T-helper 2 cell (primary cell): ENCODE results near the gene STK17A.
"Not testable (repeated sequence)": the region's sequence is repeated elsewhere in the genome, so short reads cannot be mapped to it uniquely, and the experiment has no call there.

Source experiments
- DNase-seq, 5 experiments: peaks; one replicate each; pipeline versions ENCODE4 v3.0.0 to v3.0.0-alpha.2; 2012 to 2022

The STK17A gene

DNA sequence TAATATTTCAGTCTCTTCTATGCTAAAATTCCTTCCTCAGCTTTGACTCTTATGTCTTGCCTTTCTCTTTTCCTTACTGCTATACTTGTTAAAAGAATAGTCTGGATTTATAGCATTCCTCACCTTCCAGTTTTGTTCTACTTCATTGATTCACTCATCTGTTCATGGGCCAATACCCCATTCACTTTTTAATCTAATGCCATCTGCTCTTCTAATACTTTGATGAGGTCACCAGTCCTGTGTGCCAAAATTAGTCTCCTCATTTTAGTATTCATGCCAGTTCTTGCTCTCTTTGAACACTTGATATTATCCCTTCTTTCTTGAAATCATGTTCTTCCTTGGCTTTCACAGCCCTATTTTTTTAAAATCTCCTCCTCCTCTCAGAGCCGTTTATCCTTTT, 19.3 kb downstream of the STK17A start:
- no peak for DNase-seq

GRCh38 chr7:43604251-43604650, 21.3 kb downstream of the STK17A start:
- no peak for DNase-seq

DNA sequence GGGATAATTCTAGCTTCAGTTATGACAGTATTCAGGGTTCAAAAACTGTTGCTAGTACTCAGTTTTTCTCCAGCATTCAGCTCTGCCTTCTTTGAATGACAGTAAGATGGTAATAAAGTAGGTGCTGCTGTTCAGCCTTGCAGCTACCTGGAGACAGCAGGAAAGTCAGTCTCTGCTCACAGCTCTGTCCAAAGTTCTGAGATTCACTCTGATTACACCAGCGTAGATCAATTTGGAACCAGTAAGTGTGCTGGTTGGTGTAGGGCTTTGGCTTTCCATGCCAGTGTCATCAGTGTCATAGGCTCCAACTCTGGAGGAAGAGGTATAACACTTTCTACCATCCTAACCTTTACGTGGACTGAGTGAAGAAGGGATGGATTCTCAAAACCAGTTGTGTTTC, 26.2 kb downstream of the STK17A start:
- no peak for DNase-seq

GRCh38 chr7:43612128-43612527, 29.2 kb downstream of the STK17A start:
- DNase-seq = no peak

DNA sequence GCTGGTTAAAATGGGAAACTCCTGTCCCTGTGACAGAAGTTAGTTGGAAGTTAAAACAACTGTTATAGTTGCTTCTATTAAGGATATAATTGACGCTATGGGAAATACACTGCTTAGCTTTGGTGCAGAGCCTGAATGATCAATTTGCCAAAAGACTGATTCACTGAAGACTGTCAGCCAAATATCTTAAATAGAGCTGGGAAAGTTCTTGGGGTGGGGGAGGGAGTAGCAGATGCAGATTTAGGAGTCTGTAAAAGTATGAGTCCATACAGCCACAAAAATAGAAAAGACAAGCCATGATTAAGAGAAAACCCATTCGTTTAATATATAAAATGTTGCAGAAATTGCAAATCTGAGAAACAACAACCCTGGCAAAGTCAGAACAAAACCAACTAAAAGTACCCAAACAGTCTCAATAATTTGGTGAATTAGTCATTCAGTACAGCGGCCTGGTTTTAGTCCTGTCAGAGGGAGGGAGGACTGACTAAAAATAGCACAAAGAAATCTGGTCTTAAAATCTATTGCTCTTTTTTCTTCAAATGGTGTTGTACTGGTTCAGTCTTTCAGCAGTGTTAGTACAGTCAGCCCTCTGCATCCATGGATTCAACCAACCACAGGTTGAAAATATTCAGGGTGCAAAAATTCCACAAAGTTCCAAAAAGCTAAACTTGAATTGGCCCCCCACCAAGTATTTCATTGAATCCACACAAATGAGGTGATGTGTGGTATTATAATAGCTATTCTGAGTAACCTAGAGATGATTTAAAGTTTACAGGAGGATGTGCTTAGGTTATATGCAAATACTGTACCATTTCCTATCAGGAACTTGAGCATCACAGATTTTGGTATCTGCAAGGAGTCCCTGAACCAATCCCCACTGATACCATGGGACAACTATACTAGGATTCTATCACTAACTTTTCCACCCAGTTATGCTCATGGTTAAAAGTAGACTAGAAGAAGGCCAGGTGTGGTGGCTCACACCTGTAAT, 30.0 kb downstream of the STK17A start:
- peak in 1 of 5 experiments; percentile 78 for DNase-seq

DNA sequence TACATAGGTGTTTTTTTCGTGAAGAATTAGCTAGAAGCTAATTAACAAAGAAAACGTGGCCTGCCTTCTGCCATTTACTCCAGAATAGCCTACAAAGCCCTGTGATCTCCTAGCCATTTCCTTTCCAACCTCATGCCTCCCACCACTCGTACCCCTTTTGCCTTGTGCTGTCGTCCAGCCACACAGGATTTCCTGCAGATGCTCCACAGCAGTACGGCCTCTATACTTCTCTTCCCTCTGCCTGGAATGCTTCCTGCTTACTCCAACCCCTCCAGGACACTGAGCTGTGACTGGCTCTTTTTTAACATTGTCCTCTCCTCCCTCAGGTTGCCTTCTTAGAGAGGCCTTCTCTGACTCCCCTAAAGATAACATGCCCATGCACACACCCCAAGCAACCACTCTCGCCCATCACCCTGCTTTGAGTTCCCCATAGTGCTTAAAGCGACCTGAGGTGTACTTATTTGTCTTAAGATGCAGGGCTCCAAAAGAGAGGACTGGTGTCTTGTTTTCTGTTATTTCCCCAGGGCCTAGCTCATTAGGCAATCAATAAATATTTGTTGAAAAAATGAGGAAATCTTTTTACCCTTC, 32.7 kb downstream of the STK17A start:
- DNase-seq = no peak

GRCh38 chr7:43616977-43617376, 34.1 kb downstream of the STK17A start:
- DNase-seq = no peak

DNA sequence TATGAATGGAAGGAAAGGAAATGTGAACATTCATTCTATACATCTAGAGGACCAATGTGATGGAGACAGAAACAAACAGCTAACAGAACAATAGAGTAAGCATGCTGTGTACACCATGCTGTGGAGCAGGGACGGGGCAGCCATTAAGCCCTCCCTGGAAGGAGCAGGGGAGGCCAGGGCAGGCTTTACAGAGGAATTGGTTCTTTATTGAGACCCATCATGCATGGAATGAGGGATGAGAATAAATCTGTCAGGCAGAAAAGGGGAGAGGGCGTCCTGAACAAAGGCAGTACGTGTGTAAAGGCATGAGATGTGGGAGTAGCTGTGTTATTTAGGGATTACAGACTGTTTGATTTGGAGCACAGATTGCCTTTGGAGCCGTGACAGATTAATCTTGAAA, 35.2 kb downstream of the STK17A start:
- no peak for DNase-seq

DNA sequence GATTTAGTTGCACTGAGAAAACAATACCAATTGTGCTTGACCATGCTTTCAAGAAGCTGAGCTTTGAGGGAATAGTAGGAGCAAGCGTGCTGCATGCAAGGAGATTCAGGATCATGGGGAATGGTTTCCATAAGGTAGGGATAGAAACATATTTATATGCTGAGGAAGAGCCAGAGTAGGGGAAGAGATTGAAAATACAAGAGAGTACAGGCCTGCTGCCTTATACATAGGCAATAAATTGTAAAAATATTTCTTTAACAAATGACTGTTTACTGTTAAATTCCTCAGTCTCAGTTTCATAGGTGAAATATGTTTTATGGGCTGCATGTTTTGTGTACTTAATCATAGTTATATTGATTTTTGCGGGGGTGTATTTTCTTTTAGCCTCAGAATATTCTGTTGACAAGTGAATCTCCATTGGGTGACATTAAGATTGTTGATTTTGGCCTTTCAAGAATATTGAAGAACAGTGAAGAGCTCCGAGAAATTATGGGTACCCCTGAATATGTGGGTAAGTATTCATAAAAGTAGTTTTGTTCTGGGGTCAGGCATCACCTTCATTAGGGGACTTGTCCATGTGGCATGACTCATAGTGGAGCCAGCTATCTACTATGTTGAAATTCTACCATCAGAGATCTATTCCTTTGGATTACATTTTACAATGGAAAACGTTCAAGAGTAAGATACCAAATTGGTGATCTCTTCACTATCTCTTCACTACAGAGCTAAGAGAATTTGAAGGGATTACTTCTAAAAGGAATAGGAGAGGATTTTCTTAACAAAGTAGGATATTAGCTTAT, 36.5 kb downstream of the STK17A start:
- DNase-seq = no peak

GRCh38 chr7:43621729-43622448, 39.0 kb downstream of the STK17A start:
- DNase-seq = peak in 1 of 5 experiments; percentile 43

DNA sequence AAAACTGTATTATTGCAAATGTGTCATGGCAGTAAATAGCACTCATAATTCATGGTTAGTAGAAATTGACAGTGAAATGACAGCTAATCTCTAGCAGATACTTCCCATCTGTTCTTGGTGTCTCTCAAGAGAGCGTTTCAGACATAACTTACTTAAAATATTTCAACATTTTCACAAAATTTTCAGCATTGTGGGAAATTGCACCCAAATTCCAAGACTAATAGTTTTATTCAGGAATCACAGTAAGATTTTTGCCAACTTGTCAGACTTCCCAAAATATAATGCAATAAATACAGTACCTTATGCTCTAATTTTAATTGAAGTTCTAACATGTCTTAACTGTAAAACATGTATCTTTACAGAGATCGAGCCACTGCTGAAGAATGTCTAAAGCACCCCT, 41.2 kb downstream of the STK17A start:
- no peak for DNase-seq

GRCh38 chr7:43625453-43625852, 42.5 kb downstream of the STK17A start:
- peak in 2 of 5 experiments; percentile 87 to 88 for DNase-seq

DNA sequence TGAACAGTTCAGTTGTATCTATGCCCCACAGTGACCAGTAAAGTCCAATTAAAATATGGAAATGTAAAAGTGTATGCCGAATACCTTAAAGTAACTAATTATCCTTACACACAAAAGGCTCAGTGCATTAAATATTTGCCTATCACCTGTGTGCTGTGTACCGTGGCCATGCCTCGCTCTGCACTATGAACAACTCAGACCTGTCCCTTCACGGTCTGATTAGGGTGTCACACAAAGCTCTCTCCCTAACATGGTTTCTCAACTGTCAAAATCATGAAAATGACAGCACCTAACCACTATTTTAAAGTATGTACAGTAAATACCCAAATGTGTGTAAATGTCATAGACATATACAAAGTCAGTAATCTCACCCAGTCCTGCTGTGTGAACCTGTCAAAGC, 43.1 kb downstream of the STK17A start:
- no peak for DNase-seq

DNA sequence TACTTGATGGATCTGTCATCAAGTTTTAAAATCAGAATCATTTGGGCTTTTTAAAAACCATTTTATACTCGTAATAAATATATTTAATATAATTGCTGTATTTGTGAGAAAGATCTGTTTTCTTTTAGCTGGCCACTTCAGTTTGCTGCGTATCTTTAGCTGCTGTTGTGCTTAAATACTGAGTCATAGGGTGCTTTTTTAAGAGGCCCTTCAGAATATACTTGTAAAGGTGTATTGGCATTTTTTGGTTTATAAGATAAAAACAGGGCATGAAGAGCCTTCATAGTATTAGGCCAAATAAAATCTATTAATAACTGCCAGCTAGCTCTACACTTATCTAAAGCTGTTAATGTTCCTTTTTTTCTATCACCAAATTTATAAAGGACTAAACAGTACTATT, 43.8 kb downstream of the STK17A start:
- no peak for DNase-seq

- DNase-seq = not testable (repeated sequence)
Measured at GRCh38 chr7:43627798-43628197, 44.9 kb downstream of the STK17A start.

- no peak for DNase-seq
Measured at GRCh38 chr7:43628431-43628830, 45.5 kb downstream of the STK17A start.

DNA sequence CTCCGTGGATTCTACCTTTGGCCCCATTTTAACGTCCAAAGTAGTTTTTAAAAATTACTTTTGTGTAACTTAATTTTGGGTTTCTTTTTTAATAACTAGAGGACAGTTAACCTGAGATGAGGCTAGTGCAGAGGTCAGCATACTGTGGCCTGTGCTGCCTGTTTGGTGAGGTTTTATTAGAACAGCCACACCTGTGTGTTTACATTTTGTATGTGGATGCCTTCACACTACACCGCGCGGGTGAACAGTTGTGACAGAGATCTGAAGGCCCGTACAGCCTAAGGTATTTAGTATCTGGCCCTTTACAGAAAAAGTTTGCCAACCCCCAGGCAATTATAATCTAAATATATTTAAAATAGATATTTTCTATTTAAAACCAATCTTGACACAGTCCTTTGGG, 46.9 kb downstream of the STK17A start:
- no peak for DNase-seq

- DNase-seq = no peak
Measured at GRCh38 chr7:43630482-43630881, 47.6 kb downstream of the STK17A start.

- no peak for DNase-seq
Measured at GRCh38 chr7:43631559-43631958, 48.7 kb downstream of the STK17A start.

DNA sequence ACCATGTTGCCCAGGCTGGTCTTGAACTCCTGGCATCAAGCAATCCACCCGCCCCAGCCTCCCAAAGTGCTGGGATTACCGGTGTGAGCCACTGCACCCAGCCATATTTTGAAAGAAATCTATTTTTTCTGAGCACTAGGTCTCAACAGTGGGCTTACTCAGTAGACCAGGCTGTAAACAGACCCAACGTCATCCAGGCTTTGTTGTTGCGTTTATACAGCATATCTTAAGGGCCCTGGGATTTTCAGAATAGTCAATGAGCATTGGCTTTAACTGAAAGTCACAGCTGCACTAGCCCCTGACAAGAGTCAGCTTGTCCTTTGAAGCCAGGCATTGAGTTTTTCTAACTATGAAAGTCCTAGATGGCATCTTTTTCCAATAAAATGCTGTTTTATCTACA, 49.8 kb downstream of the STK17A start:
- no peak for DNase-seq

GRCh38 chr7:43634384-43634783, 51.5 kb downstream of the STK17A start:
- no peak for DNase-seq

GRCh38 chr7:43636093-43636492, 53.2 kb downstream of the STK17A start:
- no peak for DNase-seq
